ENCODE results near the gene PUDP. TPM values are rescaled to one million over a fixed set of nuclear protein-coding genes. Genes with fewer than 3 reads are reported as not detected.

The PUDP gene
- total RNA-seq, 1 donor from 2014 or later, result 63.6 TPM

GRCh38 chrX:7083021-7083420 lies 64.9 kb downstream of the PUDP start:
- Mint-ChIP-seq H3K4me1 (ENCODE audit: unreplicated experiment) (peaks cover 38% of the 10 kb centered on the region), H3K27me3 (no peaks in the 10 kb centered on the region), H3K9me3 (no peaks in the 10 kb centered on the region), H3K4me3 (no peak overlapping the region), H3K36me3 (peaks cover 14% of the 10 kb centered on the region), H3K27ac (no peak overlapping the region)
- DNase-seq (ENCODE audit: extremely low spot score, unreplicated experiment), result no peak
- TF ChIP-seq CTCF (conservative IDR thresholded peaks at IDR 0.05), result no peak

GRCh38 chrX:7082556-7082955 lies 65.4 kb downstream of the PUDP start:
- no peak for TF ChIP-seq CTCF (conservative IDR thresholded peaks at IDR 0.05)

GRCh38 chrX:7077241-7078230 lies 70.4 kb downstream of the PUDP start:
- no peak overlapping the region for H3K4me3 Mint-ChIP-seq
- TF ChIP-seq CTCF (conservative IDR thresholded peaks at IDR 0.05), result no peak
- DNase-seq (ENCODE audit: extremely low spot score, unreplicated experiment), result no peak
- H3K36me3 Mint-ChIP-seq, result peaks cover 24% of the 10 kb centered on the region
- no peaks in the 10 kb centered on the region for H3K9me3 Mint-ChIP-seq
- H3K27ac Mint-ChIP-seq, result no peak overlapping the region
- no peaks in the 10 kb centered on the region for H3K27me3 Mint-ChIP-seq
- peaks cover 20% of the 10 kb centered on the region for H3K4me1 Mint-ChIP-seq (ENCODE audit: unreplicated experiment)

More at GRCh38 chrX:7082556-7082955, 65.4 kb downstream of the PUDP start:
- H3K9me3 Mint-ChIP-seq, result no peaks in the 10 kb centered on the region
- H3K4me3 Mint-ChIP-seq, result no peak overlapping the region
- no peaks in the 10 kb centered on the region for H3K27me3 Mint-ChIP-seq
- peaks cover 18% of the 10 kb centered on the region for H3K36me3 Mint-ChIP-seq
- H3K4me1 Mint-ChIP-seq (ENCODE audit: unreplicated experiment), result peaks cover 38% of the 10 kb centered on the region
- no peak for DNase-seq (ENCODE audit: extremely low spot score, unreplicated experiment)
- H3K27ac Mint-ChIP-seq, result no peak overlapping the region

GRCh38 chrX:7076245-7076661 lies 71.7 kb downstream of the PUDP start:
- no peak for DNase-seq (ENCODE audit: extremely low spot score, unreplicated experiment)
- Mint-ChIP-seq H3K4me3 (no peak overlapping the region), H3K4me1 (ENCODE audit: unreplicated experiment) (peaks cover 19% of the 10 kb centered on the region), H3K27ac (no peak overlapping the region), H3K9me3 (no peaks in the 10 kb centered on the region), H3K36me3 (peaks cover 26% of the 10 kb centered on the region), H3K27me3 (no peaks in the 10 kb centered on the region)
- no peak for TF ChIP-seq CTCF (conservative IDR thresholded peaks at IDR 0.05)

- Mint-ChIP-seq H3K36me3 (peaks cover 33% of the 10 kb centered on the region), H3K4me1 (ENCODE audit: unreplicated experiment) (peaks cover 15% of the 10 kb centered on the region), H3K4me3 (no peak overlapping the region), H3K27me3 (no peaks in the 10 kb centered on the region), H3K27ac (peak overlapping the region; percentile 40), H3K9me3 (no peaks in the 10 kb centered on the region)
- no peak for DNase-seq (ENCODE audit: extremely low spot score, unreplicated experiment)
- no peak for TF ChIP-seq CTCF (conservative IDR thresholded peaks at IDR 0.05)
Observed at GRCh38 chrX:7074908-7075204, 73.1 kb downstream of the PUDP start.
